ENCODE results near the gene DDX54.
A peak's percentile ranks its signal among the peaks of the same experiment; 100 is the strongest.
"Not testable (repeated sequence)": the region's sequence is repeated elsewhere in the genome, so short reads cannot be mapped to it uniquely, and the experiment has no call there.

Gene DDX54

GRCh38 chr12:113161415-113162016 lies 23.8 kb downstream of the DDX54 start:
- no peak for DNase-seq (ENCODE audit: low spot score)

- DNase-seq (ENCODE audit: low spot score): no peak
Observed at GRCh38 chr12:113159937-113160336, 25.3 kb downstream of the DDX54 start.

GRCh38 chr12:113158439-113159203 lies 26.7 kb downstream of the DDX54 start:
- no peak for DNase-seq (ENCODE audit: low spot score)

- DNase-seq (ENCODE audit: low spot score): no peak
Observed at GRCh38 chr12:113157218-113157859, 27.9 kb downstream of the DDX54 start.

- no peak for DNase-seq (ENCODE audit: low spot score)
Observed at GRCh38 chr12:113155646-113156045, 29.6 kb downstream of the DDX54 start.

GRCh38 chr12:113155060-113155459 lies 30.2 kb downstream of the DDX54 start:
- no peak for DNase-seq (ENCODE audit: low spot score)

GRCh38 chr12:113154351-113154973 lies 30.8 kb downstream of the DDX54 start:
- no peak for DNase-seq (ENCODE audit: low spot score)

- peak; percentile 66 for DNase-seq (ENCODE audit: low spot score)
Observed at GRCh38 chr12:113152835-113153814, 32.2 kb downstream of the DDX54 start.

GRCh38 chr12:113152196-113152834 lies 33.0 kb downstream of the DDX54 start:
- no peak for DNase-seq (ENCODE audit: low spot score)

- DNase-seq (ENCODE audit: low spot score): no peak
Observed at GRCh38 chr12:113151655-113152054, 33.6 kb downstream of the DDX54 start.

GRCh38 chr12:113149361-113150150 lies 35.7 kb downstream of the DDX54 start, which contains the start of gene CFAP73:
CFAP73 (plus strand) TSS chr12:113149724; CDS start chr12:113149858, 134 bp downstream.
- no peak for DNase-seq (ENCODE audit: low spot score)

- DNase-seq (ENCODE audit: low spot score): no peak
Observed at GRCh38 chr12:113146999-113147398, 38.3 kb downstream of the DDX54 start.

GRCh38 chr12:113145720-113146551 lies 39.3 kb downstream of the DDX54 start:
- DNase-seq (ENCODE audit: low spot score): no peak

GRCh38 chr12:113144806-113145205 lies 40.5 kb downstream of the DDX54 start:
- no peak for DNase-seq (ENCODE audit: low spot score)

GRCh38 chr12:113143959-113144358 lies 41.3 kb downstream of the DDX54 start:
- no peak for DNase-seq (ENCODE audit: low spot score)

GRCh38 chr12:113142886-113143332 lies 42.4 kb downstream of the DDX54 start:
- no peak for DNase-seq (ENCODE audit: low spot score)

GRCh38 chr12:113142173-113142885 lies 42.9 kb downstream of the DDX54 start:
- no peak for DNase-seq (ENCODE audit: low spot score)

- not testable (repeated sequence) for DNase-seq (ENCODE audit: low spot score)
Observed at GRCh38 chr12:113141716-113142115, 43.6 kb downstream of the DDX54 start.

Data from CD4-positive, alpha-beta T cell treated with Interleukin-6 at 100 ng/mL for 8 hours (primary cell).